AG04449 (cell line): ENCODE results near the gene HARS2.
"Not testable (repeated sequence)": the region's sequence is repeated elsewhere in the genome, so short reads cannot be mapped to it uniquely, and the experiment has no call there.

Experiments
- CTCF ChIA-PET: fragments of 350-600 bp; formaldehyde crosslinking; extraction: SDS; loops from one replicate; lab custom pipeline; 2021; ENCODE audit warnings: antibody characterized with exemption; lab: Yijun Ruan, JAX
- POLR2A ChIA-PET: fragments of 400-600, 350-600 bp; formaldehyde crosslinking; extraction: SDS; loops from one replicate; lab custom pipeline; 2020; ENCODE audit warnings: antibody characterized with exemption, inconsistent platforms; lab: Yijun Ruan, JAX
- DNase-seq: peaks from one replicate; pipeline ENCODE4 v3.0.0-alpha.2; 2010; ENCODE audit warnings: low read depth, low spot score
- H3K4me3 ChIP-seq: 2 replicates; pipeline ENCODE4 v1.5.1; 2011; ENCODE audit warnings: low read depth, mild to moderate bottlenecking, control low read depth, low read length
- CTCF ChIP-seq: IDR thresholded peaks from one replicate; pipeline ENCODE4 v1.5.1; 2011; ENCODE audit warnings: mild to moderate bottlenecking, moderate library complexity, low read length, control low read depth, inconsistent platforms; ENCODE audit not compliant: insufficient read depth; ENCODE audit errors: missing control alignments

The HARS2 gene

DNA sequence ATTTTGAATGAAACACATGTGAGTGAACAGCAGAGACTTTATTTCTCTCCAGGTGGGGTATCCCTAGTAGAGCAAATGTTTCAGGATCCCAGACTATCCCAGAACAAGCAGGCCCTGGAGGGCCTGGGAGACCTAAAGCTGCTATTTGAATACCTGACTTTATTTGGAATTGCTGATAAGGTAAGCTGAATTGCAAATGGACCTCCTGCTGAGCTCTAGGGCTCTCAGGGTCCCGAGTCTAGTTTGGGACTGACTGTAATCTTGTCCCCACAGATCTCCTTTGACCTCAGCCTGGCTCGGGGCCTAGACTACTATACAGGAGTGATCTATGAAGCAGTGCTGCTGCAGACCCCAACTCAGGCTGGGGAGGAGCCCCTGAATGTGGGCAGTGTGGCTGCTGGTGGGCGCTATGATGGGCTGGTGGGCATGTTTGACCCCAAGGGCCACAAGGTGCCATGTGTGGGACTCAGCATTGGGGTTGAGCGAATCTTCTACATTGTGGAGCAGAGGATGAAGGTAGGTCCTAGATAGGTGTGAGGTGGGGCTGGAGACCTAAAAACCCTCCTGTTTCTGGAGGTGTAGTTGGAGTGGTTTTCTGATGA, 5.7 kb downstream of the HARS2 start:
- ChIA-PET POLR2A (no interaction called here), CTCF (interaction anchor here (1.4 kb wide), 1 partner anchor 62 kb away, joined by 3 read pairs; no protein-coding TSS in a partner anchor)
- no peak overlapping the region for H3K4me3 ChIP-seq
- no peak for DNase-seq
- no peak for TF ChIP-seq CTCF

GRCh38 chr5:140700177-140701144, 9.2 kb downstream of the HARS2 start, which contains the start of gene ZMAT2:
Gene ZMAT2 (plus strand): TSS chr5:140700447. CDS start chr5:140700461, 14 bp downstream.
- H3K4me3 ChIP-seq, result peak within 1 kb of the TSS; percentile 82
- no peak for TF ChIP-seq CTCF
- CTCF ChIA-PET, result interaction anchor here (1.0 to 1.3 kb wide), 3 partner anchors 10 to 456 kb away, joined by 3 to 4 read pairs (median 4); no protein-coding TSS in a partner anchor
- peak; percentile 96 for DNase-seq
- POLR2A ChIA-PET, result interaction anchor here (1.0 to 2.0 kb wide), 7 partner anchors 10 to 153 kb away, joined by 3 to 19 read pairs (median 3); partner anchors contain the start of genes EIF4EBP3, HARS1, HARS2 and IK

DNA sequence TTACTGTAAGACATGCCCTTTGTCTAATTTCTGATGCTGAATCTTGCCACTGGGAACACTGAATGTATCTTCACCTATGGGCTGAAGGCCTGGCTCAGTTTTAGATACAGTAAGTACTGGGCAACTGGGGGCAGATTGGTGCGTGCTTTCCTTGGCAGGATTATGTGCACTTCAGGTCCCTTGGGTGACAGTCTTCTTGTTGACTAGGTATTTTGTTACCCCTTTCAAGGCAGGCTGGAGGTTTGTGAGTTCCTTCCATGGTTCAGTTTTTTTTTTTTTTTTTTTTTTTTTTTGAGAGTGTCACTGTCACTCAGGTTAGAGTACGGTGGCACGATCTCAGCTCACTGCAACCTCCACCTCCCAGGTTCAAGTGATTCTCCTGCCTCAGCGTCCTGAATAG, 16.6 kb downstream of the HARS2 start:
- POLR2A ChIA-PET, result no interaction called here
- H3K4me3 ChIP-seq, result no peak overlapping the region
- CTCF ChIA-PET, result no interaction called here
- no peak for DNase-seq
- no peak for TF ChIP-seq CTCF

DNA sequence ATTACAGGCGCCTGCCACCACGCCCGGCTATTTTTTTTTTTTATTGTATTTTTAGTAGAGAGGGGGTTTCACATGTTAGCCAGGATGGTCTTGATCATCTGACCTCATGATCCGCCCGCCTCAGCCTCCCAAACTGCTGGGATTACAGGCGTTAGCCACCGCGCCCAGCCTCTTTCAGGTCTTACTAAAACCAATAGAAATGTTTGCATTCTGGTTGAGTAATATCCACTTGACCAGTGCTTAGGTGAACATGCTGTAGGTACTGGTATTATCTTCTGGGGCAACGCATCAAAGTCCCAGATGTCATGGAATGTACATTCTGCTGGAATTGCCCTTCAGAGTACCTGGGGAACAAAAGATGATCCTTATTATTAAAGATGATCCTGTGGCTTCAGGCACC, 17.5 kb downstream of the HARS2 start:
- POLR2A ChIA-PET, result interaction anchor here (1.4 kb wide), 1 partner anchor 10 kb away, joined by 3 read pairs; no protein-coding TSS in a partner anchor

GRCh38 chr5:140710899-140711552, 19.8 kb downstream of the HARS2 start:
- ChIA-PET CTCF (interaction anchor here (0.7 to 2.1 kb wide), 6 partner anchors 8 to 348 kb away, joined by 3 to 9 read pairs (median 3); no protein-coding TSS in a partner anchor), POLR2A (interaction anchor here (1.1 to 2.3 kb wide), 3 partner anchors 11 to 154 kb away, joined by 4 to 8 read pairs (median 6); partner anchors contain the start of genes HARS1, HARS2, SRA1 and ZMAT2)
- peak overlapping the region; percentile 67 for H3K4me3 ChIP-seq
- DNase-seq, result peak; percentile 94
- no peak for TF ChIP-seq CTCF

More for the DNA sequence above, 17.5 kb downstream of the HARS2 start:
- H3K4me3 ChIP-seq, CTCF ChIA-PET, DNase-seq: not testable (repeated sequence)

GRCh38 chr5:140711794-140712193, 20.5 kb downstream of the HARS2 start:
- H3K4me3 ChIP-seq, result no peak overlapping the region

More at GRCh38 chr5:140711794-140712193, 20.5 kb downstream of the HARS2 start:
- CTCF ChIA-PET, result interaction anchor here (0.9 to 2.1 kb wide), 2 partner anchors 8 to 348 kb away, joined by 3 to 9 read pairs; no protein-coding TSS in a partner anchor
- TF ChIP-seq CTCF, result no peak
- no peak for DNase-seq
- POLR2A ChIA-PET, result interaction anchor here (1.1 to 1.8 kb wide), 2 partner anchors 21 to 154 kb away, joined by 4 to 6 read pairs; partner anchors contain the start of genes HARS1, HARS2 and SRA1
